Measurements from ENCODE around the gene CPN2. TPM values are rescaled to one million over a fixed set of nuclear protein-coding genes. Genes with fewer than 3 reads are reported as not detected.
A peak's percentile ranks its signal among the peaks of the same experiment; 100 is the strongest.

Gene CPN2
- total and polyA plus RNA-seq, 2 of the 13 experiments (the other 11 are each of a cell fraction or from before 2014, with no cell fraction given): 26.7 to 27.7 TPM

GRCh38 chr3:194314388-194315068 lies 36.6 kb downstream of the CPN2 start (continued):
- TF ChIP-seq ZNF639 (CRISPR knock-in tag; conservative IDR thresholded peaks at IDR 0.05) (no peak), FOXO1 (CRISPR knock-in tag; IDR thresholded peaks at IDR 0.05) (no peak), PREB (CRISPR knock-in tag; IDR thresholded peaks at IDR 0.05) (no peak), GTF2F1 (IDR thresholded peaks at IDR 0.05; ENCODE audit: low read length) (no peak), PITX1 (CRISPR knock-in tag; IDR thresholded peaks at IDR 0.05) (no peak), ZNF737 (CRISPR knock-in tag; IDR thresholded peaks at IDR 0.05; ENCODE audit: borderline replicate concordance) (no peak), ZMAT5 (CRISPR knock-in tag; IDR thresholded peaks at IDR 0.05; ENCODE audit: borderline replicate concordance, low read depth) (no peak), ZSCAN22 (CRISPR knock-in tag; IDR thresholded peaks at IDR 0.05) (no peak), PAXIP1 (CRISPR knock-in tag; conservative IDR thresholded peaks at IDR 0.05) (no peak), CBX2 (IDR thresholded peaks at IDR 0.05; ENCODE audit: low read depth, low read length) (no peak), CBX2 (CRISPR knock-in tag; IDR thresholded peaks at IDR 0.05; ENCODE audit: low read depth) (no peak), ISL2 (CRISPR knock-in tag; IDR thresholded peaks at IDR 0.05) (no peak), ELK4 (CRISPR knock-in tag; IDR thresholded peaks at IDR 0.05; ENCODE audit: borderline replicate concordance) (no peak), E2F5 (CRISPR knock-in tag; conservative IDR thresholded peaks at IDR 0.05) (no peak), SP5 (CRISPR knock-in tag; IDR thresholded peaks at IDR 0.05; ENCODE audit: borderline replicate concordance, low read depth) (peak; percentile 30; the same call in 1 of the 2 replicates)
